Measurements from ENCODE around the gene PCDH9.
"Not testable (repeated sequence)": the region's sequence is repeated elsewhere in the genome, so short reads cannot be mapped to it uniquely, and the experiment has no call there.

The PCDH9 gene

DNA sequence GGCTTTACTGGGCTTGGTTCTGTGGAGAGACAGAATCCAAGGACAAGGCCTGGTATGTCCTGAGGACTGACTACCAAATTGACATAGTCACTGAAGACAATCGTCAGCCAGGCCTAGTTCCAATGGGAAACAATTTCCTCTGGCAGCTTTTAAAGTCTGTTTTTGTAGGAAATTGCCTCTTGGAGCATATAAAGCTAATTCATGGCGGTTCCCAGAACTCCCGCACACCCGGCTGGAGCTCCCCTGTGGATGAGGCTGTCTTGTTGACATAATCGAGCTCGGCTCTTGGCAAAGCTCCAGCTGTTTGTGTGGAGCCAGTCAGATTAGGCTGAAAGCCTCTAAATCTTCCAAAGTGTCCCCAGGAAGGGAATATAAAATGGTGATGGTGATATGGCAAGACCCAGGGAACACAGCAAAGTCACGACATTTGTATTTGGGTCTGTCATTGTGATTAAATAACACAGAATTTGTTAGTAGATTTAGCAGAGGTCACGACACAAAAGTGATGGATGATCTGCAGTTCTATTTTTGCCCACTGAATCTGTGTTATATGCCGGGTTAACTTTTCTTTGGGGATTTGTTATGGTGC, 395.0 kb downstream of the PCDH9 start:
- DNase-seq (ENCODE audit: low read depth in 3 of 3), result no peak

DNA sequence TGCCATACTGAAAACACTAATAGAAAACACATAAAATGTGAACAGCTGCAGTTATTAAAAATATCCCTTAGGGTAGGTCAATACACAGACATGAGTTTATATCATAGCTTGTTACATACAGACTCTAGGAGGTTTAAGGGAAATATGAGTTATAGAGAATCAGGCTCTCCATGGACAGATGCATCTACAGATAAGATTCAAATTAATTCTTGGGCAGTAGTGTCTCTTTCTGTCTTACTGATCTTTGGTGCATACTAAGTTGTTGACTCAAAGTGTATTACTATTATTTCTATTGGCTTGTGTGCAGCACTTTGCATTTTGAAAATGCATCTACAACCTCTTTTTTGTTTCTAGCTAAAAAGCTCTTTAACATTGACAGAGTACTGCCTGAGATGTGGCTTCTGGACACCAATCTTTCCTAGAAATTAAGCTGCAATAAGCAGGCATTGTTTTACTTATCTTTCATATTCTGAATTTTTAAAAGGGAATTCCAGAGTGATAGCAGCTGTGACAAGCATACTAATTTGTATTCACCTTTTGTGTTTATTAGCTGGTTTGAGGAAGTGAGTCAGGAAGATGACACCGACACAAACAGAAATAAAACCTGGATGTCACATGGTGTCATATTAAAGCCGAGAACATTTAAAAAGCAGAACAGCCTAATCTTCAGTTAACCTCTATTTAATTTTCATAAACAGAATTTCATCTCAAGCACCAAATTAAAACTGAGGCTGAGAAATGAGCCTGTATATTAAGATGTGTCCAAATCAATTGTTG, 399.0 kb downstream of the PCDH9 start:
- no peak for DNase-seq (ENCODE audit: low read depth in 3 of 3)

DNA sequence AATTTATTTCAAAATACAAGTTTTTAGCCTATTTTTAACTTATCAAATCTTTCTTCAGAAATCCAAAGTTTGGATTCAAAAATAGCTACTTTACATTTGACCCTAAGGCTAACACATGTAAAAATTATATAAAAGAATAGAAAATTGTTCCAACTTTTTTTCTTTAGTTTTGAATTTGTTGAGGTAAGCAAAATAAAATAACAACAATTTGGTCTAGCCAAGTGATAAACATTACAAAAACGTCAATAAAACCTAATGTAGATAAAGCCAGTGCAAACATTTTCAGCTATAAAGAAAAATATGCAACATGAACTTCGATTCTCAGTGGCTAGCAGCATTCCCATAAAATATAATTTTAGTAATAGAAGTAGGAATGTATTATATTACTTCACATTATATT, 400.3 kb downstream of the PCDH9 start:
- DNase-seq (ENCODE audit: low read depth in 3 of 3), result no peak

DNA sequence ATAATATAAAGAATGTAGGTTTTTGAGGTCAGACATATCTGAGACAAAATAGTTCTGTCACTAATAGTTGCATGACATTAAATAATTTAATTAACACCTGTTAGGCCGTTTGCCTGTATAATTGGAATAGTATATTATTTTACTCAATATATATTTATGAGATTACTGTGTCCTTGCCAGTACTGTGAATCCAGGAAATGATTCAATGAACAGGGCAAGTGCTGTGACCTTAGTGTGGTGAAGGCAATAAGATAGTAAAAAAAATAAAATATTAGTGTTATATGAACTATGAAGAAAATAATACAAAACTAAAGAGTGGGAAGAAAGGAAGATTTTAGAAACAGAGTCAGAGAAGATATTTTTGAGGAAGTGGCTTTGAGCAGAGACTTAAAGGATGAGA, 403.7 kb downstream of the PCDH9 start:
- DNase-seq (ENCODE audit: low read depth in 3 of 3), result no peak

DNA sequence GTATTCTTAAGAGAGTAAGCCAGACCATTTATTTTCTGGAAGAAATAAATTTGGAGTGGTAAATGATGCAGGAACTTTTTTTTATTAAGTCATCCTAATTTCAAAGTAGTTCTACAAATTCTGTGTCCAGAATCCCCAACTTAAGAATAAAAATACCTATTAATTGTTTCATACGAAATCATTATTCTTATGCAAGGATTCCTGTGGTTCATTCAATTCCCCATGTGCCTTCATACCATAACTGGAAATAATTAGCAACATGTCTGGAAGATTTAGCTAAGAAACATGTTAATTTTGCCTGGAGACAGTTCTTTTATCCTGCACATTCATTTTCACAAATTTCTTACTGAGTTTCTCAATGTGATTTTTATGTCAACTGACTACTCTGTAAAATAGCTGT, 408.6 kb downstream of the PCDH9 start:
- no peak for DNase-seq (ENCODE audit: low read depth in 3 of 3)

DNA sequence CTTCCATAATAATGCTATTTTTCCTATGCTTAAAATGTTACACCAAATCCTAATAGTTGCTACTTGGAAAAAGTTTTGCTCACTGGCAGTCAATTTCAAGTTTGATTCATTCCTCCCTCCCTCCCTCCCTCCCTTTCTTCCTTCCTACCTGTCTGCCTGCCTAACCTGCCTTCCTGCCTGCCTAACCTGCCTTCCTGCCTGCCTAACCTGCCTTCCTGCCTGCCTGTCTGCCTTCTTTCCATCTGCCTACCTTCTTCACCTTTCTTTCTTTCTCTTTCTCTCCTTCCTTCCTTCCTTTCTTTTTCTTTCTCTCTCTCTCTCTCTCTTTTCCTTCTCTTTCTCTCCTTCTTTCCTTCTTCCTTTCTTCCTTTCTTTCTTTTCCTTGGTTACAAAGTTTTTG, 418.7 kb downstream of the PCDH9 start:
- DNase-seq (ENCODE audit: low read depth in 3 of 3), result no peak

DNA sequence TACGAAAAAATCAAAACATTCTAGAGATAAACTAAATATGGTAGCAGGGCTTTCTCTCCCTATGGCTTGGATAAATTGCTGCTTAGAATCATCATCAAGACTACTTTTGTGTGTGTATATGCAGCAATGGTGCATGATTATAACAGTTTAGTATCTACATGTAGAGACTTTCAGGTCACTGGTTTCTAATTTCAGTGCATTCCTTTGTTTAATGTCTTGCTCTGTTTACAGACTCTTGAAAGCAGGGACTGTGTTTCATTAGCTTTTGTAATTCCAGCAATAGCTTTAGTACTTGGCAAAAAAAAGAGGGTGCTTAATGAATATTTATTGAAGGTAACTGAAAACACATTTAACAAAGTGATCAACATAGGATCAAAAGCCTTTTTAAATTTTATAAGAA, 420.7 kb downstream of the PCDH9 start:
- no peak for DNase-seq (ENCODE audit: low read depth in 3 of 3)

DNA sequence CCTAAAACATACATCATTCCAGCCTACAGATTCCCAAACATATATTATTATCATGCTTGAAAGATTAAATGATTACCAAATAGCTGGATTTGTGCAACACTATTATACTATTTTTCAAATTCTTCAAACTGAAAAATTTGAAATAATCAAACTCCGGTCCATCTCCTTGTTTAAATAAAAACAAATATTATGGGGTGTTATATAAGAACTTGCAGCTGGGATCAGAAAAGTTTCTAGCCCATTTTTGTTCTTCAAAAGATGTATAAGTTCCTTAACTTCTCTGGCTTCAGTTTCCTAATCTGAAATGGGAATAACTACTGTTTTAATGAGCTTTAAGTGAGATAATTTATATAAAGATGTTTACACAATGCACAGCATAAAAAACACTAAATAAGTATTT, 422.9 kb downstream of the PCDH9 start:
- no peak for DNase-seq (ENCODE audit: low read depth in 3 of 3)

DNA sequence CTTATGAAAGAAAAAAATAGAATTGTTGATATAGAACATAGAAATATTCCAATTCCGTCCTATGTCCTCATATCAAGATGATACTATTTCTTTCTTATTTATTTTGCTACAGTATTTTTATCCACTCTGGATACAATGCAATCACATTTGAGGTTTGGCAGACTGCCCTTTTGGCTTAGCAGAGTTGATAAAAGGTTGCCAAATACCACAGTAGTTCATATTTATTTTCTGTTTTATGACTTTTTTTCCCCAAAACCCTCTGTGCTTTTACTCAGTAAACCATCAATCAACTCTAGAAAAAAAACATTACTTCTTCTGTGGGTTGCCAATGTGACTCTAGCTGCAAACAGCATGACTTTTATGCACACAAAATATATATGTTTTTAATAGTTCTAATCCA, 424.5 kb downstream of the PCDH9 start:
- DNase-seq (ENCODE audit: low read depth in 3 of 3), result no peak

DNA sequence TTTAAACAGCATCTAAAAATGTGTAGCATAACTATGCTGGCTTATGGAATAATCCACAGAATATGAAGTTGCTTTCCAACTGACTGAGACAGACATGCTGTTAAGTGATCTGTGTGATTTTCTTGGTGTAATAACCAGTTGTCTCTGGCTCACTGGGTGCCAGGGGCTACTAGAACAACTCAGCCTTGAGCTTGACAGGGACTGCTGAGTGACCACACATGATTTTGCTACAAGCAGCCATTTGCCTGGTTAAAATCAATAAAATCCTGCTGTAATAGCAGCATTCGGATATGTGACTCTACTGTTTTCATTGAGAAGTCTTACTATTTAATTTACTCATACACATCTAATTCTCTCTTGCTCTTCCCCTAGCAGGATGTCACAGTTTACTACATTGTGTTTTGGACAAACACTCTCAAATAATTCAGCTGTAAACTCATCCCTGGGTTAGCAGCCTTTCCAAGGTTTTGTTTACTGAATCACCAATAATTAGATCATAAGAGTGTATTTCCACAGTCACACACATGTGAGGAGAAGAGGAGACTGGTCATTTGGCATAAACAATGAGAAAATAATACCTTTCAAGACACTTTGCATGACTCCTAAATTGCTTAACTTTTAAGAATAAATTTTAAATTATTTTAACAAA, 426.2 kb downstream of the PCDH9 start:
- no peak for DNase-seq (ENCODE audit: low read depth in 3 of 3)

DNA sequence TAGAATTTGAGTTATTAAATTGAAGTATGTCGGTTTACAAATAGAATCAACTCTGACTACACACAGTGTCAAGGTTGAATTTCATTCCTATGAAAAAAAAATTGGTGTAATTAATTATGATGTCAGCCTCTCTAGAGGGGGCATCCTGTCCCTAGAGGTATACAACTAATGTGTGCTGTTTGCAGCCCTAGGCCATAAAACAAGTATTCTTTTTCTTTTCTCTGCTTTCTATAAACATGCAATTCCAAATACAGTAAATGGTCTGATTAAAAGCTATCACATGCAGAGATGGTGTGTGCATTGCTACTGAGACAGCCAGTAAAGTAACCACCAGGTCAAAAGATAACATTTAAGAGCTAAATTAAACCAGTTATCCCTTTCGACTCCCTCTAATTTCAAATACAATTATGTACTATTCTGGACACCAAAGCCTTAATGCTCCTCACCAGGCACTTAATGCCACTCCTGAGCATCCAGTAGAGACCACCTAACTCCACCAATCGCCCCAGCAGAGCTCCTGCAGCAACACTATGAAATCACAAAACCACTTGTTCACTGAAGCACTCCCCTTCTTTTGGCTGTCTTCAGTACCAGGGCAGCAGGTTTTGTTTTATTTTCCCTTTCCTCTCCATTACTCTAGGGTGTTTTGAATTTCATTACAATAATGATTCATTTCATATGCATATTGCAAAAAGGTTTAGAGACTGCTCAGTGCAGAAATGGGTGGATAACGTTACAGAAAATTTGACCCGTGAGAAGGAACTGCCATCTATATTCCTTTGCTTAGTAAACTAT, 426.9 kb downstream of the PCDH9 start:
- no peak for DNase-seq (ENCODE audit: low read depth in 3 of 3)

DNA sequence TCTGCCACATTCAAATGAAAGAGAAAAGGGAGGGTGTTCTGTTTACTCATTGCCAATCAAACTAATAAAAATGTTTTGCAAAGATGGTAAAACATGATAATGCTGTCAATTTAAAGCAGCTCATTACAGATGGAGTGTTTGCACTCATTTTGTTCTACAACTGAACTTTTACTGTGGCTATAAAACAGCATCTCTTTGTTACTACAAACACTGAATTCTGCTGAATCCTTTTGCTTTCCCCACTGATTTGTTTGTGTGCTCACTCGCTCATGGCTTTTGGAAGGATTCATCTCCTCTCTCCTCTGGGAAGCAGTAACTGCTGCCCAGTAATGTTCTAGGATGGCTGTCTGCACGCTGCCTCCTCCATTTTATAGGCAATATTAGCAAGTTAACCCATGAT, 434.5 kb downstream of the PCDH9 start:
- DNase-seq (ENCODE audit: low read depth in 3 of 3), result no peak

DNA sequence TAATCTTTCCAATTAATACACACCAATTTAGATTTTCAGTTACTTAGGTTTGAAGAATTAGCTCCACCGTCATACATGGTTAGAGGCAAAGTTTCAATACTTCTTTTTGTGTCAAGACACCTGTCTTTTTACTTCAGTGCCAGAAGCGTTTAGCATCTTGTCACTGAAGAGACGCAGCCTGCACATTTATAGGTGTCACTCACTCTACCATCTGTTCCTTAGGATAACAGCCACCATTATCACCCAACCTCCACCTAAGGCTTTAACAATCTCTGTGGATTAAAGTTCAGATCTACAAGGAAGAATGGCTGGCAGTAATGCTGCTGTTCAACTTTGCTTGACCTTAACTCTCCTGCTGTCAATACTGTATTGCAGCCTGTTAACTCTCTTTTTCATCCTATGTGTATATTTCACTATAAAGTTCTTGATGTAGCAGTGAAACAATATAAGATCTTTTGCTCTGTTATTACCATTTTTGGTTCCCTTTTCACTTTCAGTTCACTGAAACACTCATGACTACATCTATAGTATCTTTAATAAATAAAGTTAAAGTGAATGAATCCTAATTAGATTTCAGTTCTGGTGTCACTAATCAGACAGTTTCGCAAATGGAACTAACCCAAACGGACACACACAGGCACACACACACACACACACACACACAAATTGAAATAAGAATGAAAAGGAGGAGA, 435.6 kb downstream of the PCDH9 start:
- DNase-seq (ENCODE audit: low read depth in 3 of 3), result no peak

DNA sequence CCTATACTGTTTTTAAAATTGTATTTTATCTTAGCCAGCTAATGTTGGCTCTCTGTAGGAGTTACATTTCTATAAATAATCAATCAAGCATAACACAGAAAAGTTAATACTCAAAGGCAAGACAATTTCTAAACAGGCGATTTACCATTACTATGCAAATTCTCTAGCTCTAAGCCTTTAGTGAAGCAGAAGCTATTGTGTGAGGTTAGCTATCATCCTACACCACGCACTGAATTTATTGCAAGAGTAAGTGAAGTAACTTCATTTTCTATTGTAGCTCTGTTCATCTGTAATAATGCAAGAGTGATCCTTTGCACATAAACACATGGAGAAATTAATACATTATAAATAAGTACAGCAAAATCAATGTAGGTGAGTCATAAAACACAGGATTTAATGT, 439.3 kb downstream of the PCDH9 start:
- no peak for DNase-seq (ENCODE audit: low read depth in 3 of 3)

DNA sequence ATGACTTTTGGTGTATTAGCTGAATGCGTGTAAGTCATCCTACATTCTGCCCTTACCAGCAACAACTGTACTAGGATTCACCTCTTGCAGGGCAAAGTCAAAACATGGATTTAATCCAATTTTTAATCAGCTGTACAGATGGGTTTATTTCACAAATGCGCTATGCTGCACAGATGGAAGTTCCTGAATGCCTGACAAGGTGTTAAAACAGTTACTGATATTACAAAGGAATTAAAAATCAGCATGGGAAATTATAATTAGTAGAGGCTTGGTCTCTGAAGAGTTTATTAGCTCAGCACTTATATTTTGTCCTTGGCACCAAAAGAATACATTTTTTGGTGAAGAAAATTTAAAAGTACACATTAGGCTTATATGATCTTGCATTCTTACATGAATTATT, 448.9 kb downstream of the PCDH9 start:
- no peak for DNase-seq (ENCODE audit: low read depth in 3 of 3)

DNA sequence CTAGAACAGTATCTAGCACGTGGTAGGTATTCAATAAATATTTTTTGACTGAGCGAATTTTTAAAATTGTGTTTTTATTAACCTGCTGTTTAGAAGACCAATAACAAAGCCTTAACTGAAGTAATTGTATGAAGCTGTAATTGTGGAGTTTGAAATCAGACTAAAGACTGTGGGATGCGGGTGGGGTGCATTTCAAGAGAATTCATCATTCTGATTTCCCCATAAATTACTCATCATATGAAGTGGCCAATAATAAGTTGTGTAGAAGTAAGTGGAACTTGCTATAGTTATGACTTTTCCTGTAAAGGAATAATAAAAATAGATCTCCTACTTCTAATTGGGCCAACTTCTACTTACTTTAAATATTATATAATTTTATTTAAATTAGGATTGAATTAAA, 449.3 kb downstream of the PCDH9 start:
- no peak for DNase-seq (ENCODE audit: low read depth in 3 of 3)

DNA sequence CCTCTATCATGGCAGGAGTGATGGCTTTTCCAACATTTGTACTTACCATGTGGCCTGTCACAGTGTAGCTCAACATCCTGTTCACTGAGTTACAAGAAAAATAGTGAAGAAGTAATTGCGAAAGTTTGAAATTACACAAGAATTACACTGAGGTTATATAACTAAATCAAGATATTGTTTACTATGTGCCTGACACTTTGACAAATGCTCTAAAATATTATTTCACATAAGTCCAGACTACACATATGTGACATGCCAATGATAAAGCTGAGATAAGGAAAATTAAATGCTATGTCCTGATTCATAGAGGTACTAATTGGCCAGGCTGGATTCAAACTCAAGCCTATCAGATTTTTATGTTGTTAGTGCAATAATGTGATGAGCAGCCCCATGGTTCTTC, 451.7 kb downstream of the PCDH9 start:
- DNase-seq (ENCODE audit: low read depth in 3 of 3), result no peak

DNA sequence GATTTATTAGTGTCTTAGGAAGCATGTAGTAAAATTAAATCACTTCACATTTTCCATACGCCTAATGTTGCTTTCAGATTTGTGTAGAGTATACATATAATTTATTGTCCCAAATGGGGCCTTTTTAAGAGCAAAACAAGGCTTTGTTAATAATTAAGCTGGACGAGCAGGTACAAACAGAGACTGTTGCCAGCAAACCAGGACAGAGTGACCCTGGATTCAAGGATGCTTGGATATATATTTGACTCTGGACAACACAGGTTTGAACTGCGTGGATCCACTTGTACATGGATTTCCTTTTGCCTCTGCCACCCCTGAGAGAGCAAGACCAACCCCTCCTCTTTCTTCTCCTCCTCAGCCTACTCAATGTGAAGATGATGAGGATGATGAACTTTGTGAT, 454.9 kb downstream of the PCDH9 start:
- no peak for DNase-seq (ENCODE audit: low read depth in 3 of 3)

DNA sequence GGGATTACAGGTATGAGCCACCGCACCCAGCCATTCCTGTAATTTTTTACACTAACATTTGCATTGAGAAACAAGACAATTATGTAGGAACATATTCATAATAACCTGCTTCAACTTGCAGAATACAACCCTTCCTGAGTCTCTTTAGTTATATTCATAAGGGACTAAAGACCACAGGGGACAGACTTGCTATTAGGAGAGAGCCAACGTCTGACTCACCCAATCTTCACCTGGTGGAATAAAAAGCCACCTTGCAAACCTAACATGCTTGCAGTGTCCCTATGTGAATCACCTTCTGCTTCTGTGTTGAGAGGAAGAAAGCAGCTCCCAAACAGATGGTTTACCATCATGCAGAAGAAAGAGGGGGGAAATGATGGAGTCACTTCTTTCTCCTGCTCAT, 456.1 kb downstream of the PCDH9 start:
- no peak for DNase-seq (ENCODE audit: low read depth in 3 of 3)

DNA sequence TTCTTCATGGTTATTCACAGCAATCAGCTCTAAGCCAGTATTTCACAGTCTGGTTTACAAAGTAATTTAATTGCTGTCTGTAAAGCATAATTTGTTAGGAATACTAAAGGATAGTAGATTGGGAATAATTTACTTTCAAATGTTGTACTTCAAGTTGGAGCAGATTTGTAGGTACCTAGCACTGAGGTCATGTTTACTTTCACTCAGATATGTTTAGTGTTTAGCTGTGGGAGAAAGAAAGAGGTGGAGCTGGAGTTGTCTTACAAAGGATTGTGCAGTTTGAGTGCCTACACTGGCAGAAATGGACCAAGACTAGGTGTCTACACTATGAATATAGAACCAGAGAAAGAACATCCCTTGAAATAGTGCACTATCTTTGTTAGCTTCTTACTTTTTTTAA, 464.6 kb downstream of the PCDH9 start:
- no peak for DNase-seq (ENCODE audit: low read depth in 3 of 3)

DNA sequence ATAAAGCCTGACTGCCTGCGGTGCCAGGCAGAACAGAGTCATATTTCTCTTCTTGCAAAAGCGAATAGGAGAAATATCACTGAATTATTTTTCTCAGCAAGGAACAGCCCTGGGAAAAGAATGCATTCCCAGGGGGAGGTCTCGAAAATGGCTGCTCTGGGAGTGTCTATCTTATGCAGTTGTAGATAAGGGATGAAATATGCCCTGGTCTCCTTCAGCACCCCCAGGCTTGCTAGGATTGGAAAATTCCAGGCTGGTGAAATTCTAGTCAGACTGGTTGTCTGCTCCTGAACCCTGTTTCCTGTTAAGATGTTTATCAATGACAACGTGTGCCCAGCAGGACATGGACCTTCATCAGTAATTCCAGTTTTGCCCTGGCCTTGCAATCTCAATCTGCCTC, 469.5 kb downstream of the PCDH9 start:
- not testable (repeated sequence) for DNase-seq (ENCODE audit: low read depth in 3 of 3)

DNA sequence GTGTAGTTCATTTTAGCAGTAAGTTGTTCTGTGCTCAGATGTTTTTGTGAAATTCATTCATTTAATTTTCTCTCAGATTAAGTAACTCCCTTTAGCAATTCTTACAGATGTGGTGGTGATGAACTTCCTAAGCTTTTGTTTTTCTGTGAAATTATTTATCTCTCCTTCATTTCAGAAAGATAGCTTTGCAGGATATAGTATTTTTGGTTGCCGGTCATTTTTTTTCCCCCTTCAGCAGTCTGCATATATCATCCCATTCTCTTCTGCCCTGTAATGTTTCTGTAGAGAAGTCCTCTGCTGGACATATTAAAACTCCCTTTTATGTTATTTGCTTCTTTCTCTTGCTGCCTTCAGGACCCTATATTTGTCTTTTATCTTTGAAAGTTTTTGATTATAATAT, 470.2 kb downstream of the PCDH9 start:
- DNase-seq (ENCODE audit: low read depth in 3 of 3), result no peak

Measured in stimulated activated CD4-positive, alpha-beta T cell treated with anti-CD3 and anti-CD28 coated beads, TNF-alpha, amount 100 ng/mL, for 4 hours (primary cell).